SW480 (cell line): ENCODE measurements around the gene CECR2.

Experiments used
- DNase-seq: peaks from one replicate; pipeline ENCODE4 v3.0.0-alpha.2; 2016; ENCODE audit warnings: low spot score

The CECR2 gene

GRCh38 chr22:17369439-17370025 lies at the start of gene CECR2:
Gene CECR2 (plus strand): TSS chr22:17369460. CDS start chr22:17369784, 324 bp downstream.
- DNase-seq: no peak

- DNase-seq: no peak
These were observed 49.7 kb upstream of the CECR2 start for GRCh38 chr22:17319546-17319945.

GRCh38 chr22:17322511-17322910 lies 46.7 kb upstream of the CECR2 start:
- DNase-seq: no peak

- DNase-seq: no peak
These were observed 37.6 kb upstream of the CECR2 start for GRCh38 chr22:17331690-17332089.

- no peak for DNase-seq
These were observed 37.0 kb upstream of the CECR2 start for GRCh38 chr22:17332109-17332800.

GRCh38 chr22:17334059-17334458 lies 35.2 kb upstream of the CECR2 start:
- DNase-seq: no peak

GRCh38 chr22:17334983-17335382 lies 34.3 kb upstream of the CECR2 start:
- DNase-seq: no peak

GRCh38 chr22:17336061-17336460 lies 33.2 kb upstream of the CECR2 start:
- DNase-seq: no peak

GRCh38 chr22:17337639-17338038 lies 31.6 kb upstream of the CECR2 start:
- no peak for DNase-seq

GRCh38 chr22:17339095-17339693 lies 30.1 kb upstream of the CECR2 start:
- no peak for DNase-seq

GRCh38 chr22:17342361-17342760 lies 26.9 kb upstream of the CECR2 start:
- DNase-seq: no peak

- no peak for DNase-seq
These were observed 25.5 kb upstream of the CECR2 start for GRCh38 chr22:17343766-17344165.

- DNase-seq: no peak
These were observed 22.7 kb upstream of the CECR2 start for GRCh38 chr22:17346578-17346977.

- no peak for DNase-seq
These were observed 21.5 kb upstream of the CECR2 start for GRCh38 chr22:17347724-17348123.

GRCh38 chr22:17348464-17349103 lies 20.7 kb upstream of the CECR2 start:
- no peak for DNase-seq

GRCh38 chr22:17349172-17349571 lies 20.1 kb upstream of the CECR2 start:
- no peak for DNase-seq

- DNase-seq: no peak
These were observed 19.0 kb upstream of the CECR2 start for GRCh38 chr22:17350292-17350691.

- no peak for DNase-seq
These were observed 16.5 kb upstream of the CECR2 start for GRCh38 chr22:17352798-17353197.

GRCh38 chr22:17357688-17358087 lies 11.6 kb upstream of the CECR2 start:
- DNase-seq: no peak

- DNase-seq: no peak
These were observed 10.8 kb upstream of the CECR2 start for GRCh38 chr22:17358415-17358814.

GRCh38 chr22:17359501-17359900 lies 9.8 kb upstream of the CECR2 start:
- no peak for DNase-seq

- DNase-seq: no peak
These were observed 2.9 kb upstream of the CECR2 start for GRCh38 chr22:17366329-17366728.

- DNase-seq: no peak
These were observed 2.4 kb upstream of the CECR2 start for GRCh38 chr22:17366830-17367229.
